Measurements from ENCODE around the gene DCAF11. TPM values are rescaled to one million over a fixed set of nuclear protein-coding genes. Genes with fewer than 3 reads are reported as not detected.

The DCAF11 gene
- total and polyA plus RNA-seq, 2 of the 13 experiments (the other 11 are each of a cell fraction or from before 2014, with no cell fraction given): 150 to 257 TPM

DNA sequence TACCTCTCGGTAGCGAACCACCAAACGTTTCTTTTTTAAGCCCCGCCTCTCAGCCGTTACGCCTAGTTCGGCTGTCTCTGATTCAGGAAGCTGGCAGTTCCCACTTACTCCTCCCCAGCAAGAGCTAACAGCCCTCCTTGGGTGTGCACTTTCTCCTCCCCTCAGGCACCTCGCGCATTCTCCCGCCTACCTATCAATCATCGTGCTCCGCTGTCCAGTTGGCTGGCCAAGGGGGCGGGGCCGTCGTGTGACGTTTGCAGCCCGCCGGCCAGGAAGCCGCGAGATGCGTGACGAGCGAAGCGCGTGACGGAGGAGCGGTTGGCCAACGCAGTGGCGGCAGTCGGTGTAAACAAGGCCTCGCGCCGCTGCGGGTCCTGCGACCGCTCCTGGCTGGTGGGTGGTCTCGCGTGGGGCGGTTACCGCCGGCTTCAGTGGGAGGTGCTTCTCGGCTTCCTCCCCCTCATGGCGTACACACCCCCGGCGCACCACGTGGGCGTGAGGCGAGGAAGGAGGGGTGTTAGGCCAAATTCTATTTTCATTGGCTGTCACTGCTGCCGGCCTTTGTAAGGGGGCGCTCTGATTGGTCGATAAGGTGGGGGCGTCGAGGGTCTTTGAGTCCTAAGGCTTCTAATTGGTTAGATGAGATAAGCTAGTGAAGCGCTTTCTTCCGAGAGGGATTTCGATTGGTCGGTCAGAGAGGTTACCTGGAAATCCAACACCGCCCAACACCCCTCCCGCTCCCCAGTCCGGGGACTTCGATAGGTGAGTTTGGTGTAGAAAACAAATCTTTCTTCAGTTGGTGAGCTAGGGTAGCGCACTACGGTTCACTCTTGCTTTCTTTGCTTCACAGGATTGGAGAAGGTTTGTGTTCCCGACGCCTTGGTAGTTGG, at the start of gene DCAF11, which contains the start of gene NRL (continued):
- TF ChIP-seq, protein P1, sequence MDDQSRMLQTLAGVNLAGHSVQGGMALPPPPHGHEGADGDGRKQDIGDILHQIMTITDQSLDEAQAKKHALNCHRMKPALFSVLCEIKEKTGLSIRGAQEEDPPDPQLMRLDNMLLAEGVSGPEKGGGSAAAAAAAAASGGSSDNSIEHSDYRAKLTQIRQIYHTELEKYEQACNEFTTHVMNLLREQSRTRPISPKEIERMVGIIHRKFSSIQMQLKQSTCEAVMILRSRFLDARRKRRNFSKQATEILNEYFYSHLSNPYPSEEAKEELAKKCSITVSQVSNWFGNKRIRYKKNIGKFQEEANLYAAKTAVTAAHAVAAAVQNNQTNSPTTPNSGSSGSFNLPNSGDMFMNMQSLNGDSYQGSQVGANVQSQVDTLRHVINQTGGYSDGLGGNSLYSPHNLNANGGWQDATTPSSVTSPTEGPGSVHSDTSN (CRISPR knock-in tag; IDR thresholded peaks at IDR 0.05; ENCODE audit: borderline replicate concordance): peak; percentile 86; the same call in 1 of the 2 replicates
- peak; percentile 95 for TF ChIP-seq SATB2 (CRISPR knock-in tag; IDR thresholded peaks at IDR 0.05)
- no peak for TF ChIP-seq CCDC6 (CRISPR knock-in tag; IDR thresholded peaks at IDR 0.05)
- peak; percentile 57 for TF ChIP-seq HNF4A (CRISPR knock-in tag; IDR thresholded peaks at IDR 0.05)
- TF ChIP-seq XBP1 (CRISPR knock-in tag; IDR thresholded peaks at IDR 0.05): no peak
- TF ChIP-seq, protein P2, sequence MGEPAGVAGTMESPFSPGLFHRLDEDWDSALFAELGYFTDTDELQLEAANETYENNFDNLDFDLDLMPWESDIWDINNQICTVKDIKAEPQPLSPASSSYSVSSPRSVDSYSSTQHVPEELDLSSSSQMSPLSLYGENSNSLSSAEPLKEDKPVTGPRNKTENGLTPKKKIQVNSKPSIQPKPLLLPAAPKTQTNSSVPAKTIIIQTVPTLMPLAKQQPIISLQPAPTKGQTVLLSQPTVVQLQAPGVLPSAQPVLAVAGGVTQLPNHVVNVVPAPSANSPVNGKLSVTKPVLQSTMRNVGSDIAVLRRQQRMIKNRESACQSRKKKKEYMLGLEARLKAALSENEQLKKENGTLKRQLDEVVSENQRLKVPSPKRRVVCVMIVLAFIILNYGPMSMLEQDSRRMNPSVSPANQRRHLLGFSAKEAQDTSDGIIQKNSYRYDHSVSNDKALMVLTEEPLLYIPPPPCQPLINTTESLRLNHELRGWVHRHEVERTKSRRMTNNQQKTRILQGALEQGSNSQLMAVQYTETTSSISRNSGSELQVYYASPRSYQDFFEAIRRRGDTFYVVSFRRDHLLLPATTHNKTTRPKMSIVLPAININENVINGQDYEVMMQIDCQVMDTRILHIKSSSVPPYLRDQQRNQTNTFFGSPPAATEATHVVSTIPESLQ (CRISPR knock-in tag; conservative IDR thresholded peaks at IDR 0.05): no peak
- TF ChIP-seq, protein P3, sequence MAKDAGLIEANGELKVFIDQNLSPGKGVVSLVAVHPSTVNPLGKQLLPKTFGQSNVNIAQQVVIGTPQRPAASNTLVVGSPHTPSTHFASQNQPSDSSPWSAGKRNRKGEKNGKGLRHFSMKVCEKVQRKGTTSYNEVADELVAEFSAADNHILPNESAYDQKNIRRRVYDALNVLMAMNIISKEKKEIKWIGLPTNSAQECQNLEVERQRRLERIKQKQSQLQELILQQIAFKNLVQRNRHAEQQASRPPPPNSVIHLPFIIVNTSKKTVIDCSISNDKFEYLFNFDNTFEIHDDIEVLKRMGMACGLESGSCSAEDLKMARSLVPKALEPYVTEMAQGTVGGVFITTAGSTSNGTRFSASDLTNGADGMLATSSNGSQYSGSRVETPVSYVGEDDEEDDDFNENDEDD (CRISPR knock-in tag; IDR thresholded peaks at IDR 0.05; ENCODE audit: borderline replicate concordance): peak; percentile 91; the same call in 1 of the 2 replicates
- TF ChIP-seq RAD21 (CRISPR knock-in tag; IDR thresholded peaks at IDR 0.05): peak; percentile 78
- TF ChIP-seq ZNF841 (CRISPR knock-in tag; IDR thresholded peaks at IDR 0.05; ENCODE audit: borderline replicate concordance): no peak
- TF ChIP-seq PAWR (CRISPR knock-in tag; IDR thresholded peaks at IDR 0.05; ENCODE audit: borderline replicate concordance): no peak
- TF ChIP-seq, protein P4, sequence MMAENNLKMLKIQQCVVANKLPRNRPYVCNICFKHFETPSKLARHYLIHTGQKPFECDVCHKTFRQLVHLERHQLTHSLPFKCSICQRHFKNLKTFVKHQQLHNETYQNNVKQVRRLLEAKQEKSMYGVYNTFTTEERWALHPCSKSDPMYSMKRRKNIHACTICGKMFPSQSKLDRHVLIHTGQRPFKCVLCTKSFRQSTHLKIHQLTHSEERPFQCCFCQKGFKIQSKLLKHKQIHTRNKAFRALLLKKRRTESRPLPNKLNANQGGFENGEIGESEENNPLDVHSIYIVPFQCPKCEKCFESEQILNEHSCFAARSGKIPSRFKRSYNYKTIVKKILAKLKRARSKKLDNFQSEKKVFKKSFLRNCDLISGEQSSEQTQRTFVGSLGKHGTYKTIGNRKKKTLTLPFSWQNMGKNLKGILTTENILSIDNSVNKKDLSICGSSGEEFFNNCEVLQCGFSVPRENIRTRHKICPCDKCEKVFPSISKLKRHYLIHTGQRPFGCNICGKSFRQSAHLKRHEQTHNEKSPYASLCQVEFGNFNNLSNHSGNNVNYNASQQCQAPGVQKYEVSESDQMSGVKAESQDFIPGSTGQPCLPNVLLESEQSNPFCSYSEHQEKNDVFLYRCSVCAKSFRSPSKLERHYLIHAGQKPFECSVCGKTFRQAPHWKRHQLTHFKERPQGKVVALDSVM (CRISPR knock-in tag; IDR thresholded peaks at IDR 0.05): no peak; the same call in 1 of the 2 replicates
- no peak; the same call in 1 of the 2 replicates for TF ChIP-seq SUZ12 (IDR thresholded peaks at IDR 0.05; ENCODE audit: low read depth, low read length)
- TF ChIP-seq ZNF17 (CRISPR knock-in tag; IDR thresholded peaks at IDR 0.05): no peak
- TF ChIP-seq MAZ (IDR thresholded peaks at IDR 0.05; ENCODE audit: borderline replicate concordance, low read depth, low read length): peak; percentile 83
- TF ChIP-seq MAZ (CRISPR knock-in tag; IDR thresholded peaks at IDR 0.05; ENCODE audit: low read depth): peak; percentile 99
- TF ChIP-seq, protein P5, sequence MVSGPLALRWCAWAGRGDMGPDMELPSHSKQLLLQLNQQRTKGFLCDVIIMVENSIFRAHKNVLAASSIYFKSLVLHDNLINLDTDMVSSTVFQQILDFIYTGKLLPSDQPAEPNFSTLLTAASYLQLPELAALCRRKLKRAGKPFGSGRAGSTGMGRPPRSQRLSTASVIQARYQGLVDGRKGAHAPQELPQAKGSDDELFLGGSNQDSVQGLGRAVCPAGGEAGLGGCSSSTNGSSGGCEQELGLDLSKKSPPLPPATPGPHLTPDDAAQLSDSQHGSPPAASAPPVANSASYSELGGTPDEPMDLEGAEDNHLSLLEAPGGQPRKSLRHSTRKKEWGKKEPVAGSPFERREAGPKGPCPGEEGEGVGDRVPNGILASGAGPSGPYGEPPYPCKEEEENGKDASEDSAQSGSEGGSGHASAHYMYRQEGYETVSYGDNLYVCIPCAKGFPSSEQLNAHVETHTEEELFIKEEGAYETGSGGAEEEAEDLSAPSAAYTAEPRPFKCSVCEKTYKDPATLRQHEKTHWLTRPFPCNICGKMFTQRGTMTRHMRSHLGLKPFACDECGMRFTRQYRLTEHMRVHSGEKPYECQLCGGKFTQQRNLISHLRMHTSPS (CRISPR knock-in tag; IDR thresholded peaks at IDR 0.05; ENCODE audit: low read depth): no peak; the same call in 1 of the 2 replicates
- peak; percentile 89 for TF ChIP-seq ISL2 (CRISPR knock-in tag; IDR thresholded peaks at IDR 0.05)
- TF ChIP-seq YEATS4 (CRISPR knock-in tag; IDR thresholded peaks at IDR 0.05; ENCODE audit: borderline replicate concordance): peak; percentile 98
- TF ChIP-seq ZMAT3 (CRISPR knock-in tag; conservative IDR thresholded peaks at IDR 0.05): peak; percentile 89
- peak; percentile 100 for TF ChIP-seq ZNF598 (CRISPR knock-in tag; IDR thresholded peaks at IDR 0.05; ENCODE audit: borderline replicate concordance)
- TF ChIP-seq PPARG (CRISPR knock-in tag; conservative IDR thresholded peaks at IDR 0.05): 0 out of 2 replicates have a peak, but pooled peaks have one; percentile 67
